Measurements from ENCODE around the gene ADCY1. TPM values are rescaled to one million over a fixed set of nuclear protein-coding genes. Genes with fewer than 3 reads are reported as not detected.

The ADCY1 gene
- total and polyA plus RNA-seq, 12 donors, result 0.46 to 8.6 (median 3.4) TPM

- no peak for ATAC-seq
- Histone ChIP-seq H3K27me3 (no peaks in the 10 kb centered on the region), H3K4me3 (no peak overlapping the region), H3K27ac (no peak overlapping the region), H3K36me3 (peaks cover 0 to 14% (median 0%) of the 10 kb centered on the region in 9 donors), H3K4me1 (peaks cover 0 to 20% (median 8%) of the 10 kb centered on the region in 9 donors), H3K9me3 (no peaks in the 10 kb centered on the region)
- 71 to 72% methylated on average over 4 of the region's 4 CpGs for WGBS, 2 donors
- no peak for TF ChIP-seq CTCF (IDR thresholded peaks at IDR 0.05)
- DNase-seq, result no peak
- intact Hi-C loops (cut with DNase I), result no loop called here
These were observed 140.3 kb downstream of the ADCY1 start for GRCh38 chr7:45714521-45714820.

- Histone ChIP-seq H3K27ac (peak overlapping the region in 1 of 10 donors; percentile 21), H3K4me3 (no peak overlapping the region), H3K27me3 (no peaks in the 10 kb centered on the region), H3K4me1 (peaks cover 0 to 17% (median 8%) of the 10 kb centered on the region in 9 donors), H3K36me3 (peaks cover 0 to 14% (median 0%) of the 10 kb centered on the region in 9 donors), H3K9me3 (no peaks in the 10 kb centered on the region)
- no peak for ATAC-seq
- DNase-seq, result no peak
- intact Hi-C loops (cut with DNase I), result no loop called here
- TF ChIP-seq CTCF (IDR thresholded peaks at IDR 0.05), result no peak
- 93 to 95% methylated on average over 15 of the region's 15 CpGs for WGBS, 2 donors
These were observed 141.5 kb downstream of the ADCY1 start for GRCh38 chr7:45715471-45716352.

GRCh38 chr7:45716380-45717203, 142.4 kb downstream of the ADCY1 start:
- H3K27ac ChIP-seq, result peak overlapping the region in 1 of 10 donors; percentile 21
- peak; percentile 29 to 52 for DNase-seq

More at GRCh38 chr7:45716380-45717203, 142.4 kb downstream of the ADCY1 start:
- Histone ChIP-seq H3K9me3 (no peaks in the 10 kb centered on the region), H3K4me1 (peaks cover 0 to 17% (median 8%) of the 10 kb centered on the region in 9 donors), H3K27me3 (no peaks in the 10 kb centered on the region), H3K36me3 (peaks cover 0 to 14% (median 0%) of the 10 kb centered on the region in 9 donors), H3K4me3 (no peak overlapping the region)
- intact Hi-C loops (cut with DNase I), result no loop called here
- peak in 6 of 8 donors; percentile 21 to 61 (median 51) for ATAC-seq
- WGBS, 2 donors, result 71 to 72% methylated on average over 16 of the region's 16 CpGs
- TF ChIP-seq CTCF (IDR thresholded peaks at IDR 0.05), result no peak
